ENCODE measurements around the gene MPZL3. TPM values are rescaled to one million over a fixed set of nuclear protein-coding genes. Genes with fewer than 3 reads are reported as not detected.

The MPZL3 gene
- polyA plus RNA-seq, 2 donors, result 18.8 to 34.1 TPM

DNA sequence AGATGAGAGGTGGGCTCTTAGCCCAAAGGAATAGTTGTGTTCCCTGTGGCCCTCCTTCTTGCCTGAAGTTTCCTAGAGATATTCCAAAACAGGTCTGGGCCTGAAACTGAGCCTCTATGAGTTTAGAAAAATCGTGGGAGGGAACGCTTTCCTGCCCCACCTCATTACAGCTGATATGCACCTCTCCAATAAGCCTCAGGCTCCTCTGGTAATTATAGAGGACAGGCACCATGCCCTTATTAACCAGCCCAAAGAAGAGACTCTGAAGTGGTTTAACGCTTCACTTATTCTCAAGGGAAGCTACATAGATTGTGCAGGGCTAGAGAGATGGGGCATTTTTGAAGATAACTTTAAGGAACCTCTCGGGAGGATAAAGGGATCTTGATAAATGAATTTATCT lies 15.3 kb upstream of the MPZL3 start:
- H3K4me3 ChIP-seq (ENCODE audit: low read depth in 1 of 2, low read length in 2 of 2), result no peak overlapping the region
- no peaks in the 10 kb centered on the region for H3K9me3 ChIP-seq (ENCODE audit: control insufficient read depth in 2 of 2, insufficient read depth in 1 of 2, low read depth in 1 of 2, low read length in 1 of 2)
- H3K27ac ChIP-seq (ENCODE audit: low read depth in 2 of 2, low read length in 1 of 2), result peak overlapping the region; percentile 89 to 92
- 41 to 74% methylated on average over 4 of the region's 4 CpGs for WGBS, 2 donors
- H3K4me1 ChIP-seq (ENCODE audit: control insufficient read depth in 2 of 2, insufficient read depth in 2 of 2, low read length in 1 of 2), result peaks cover 0 to 2% of the 10 kb centered on the region in 2 donors
- peaks cover 0 to 1% of the 10 kb centered on the region in 2 donors for H3K36me3 ChIP-seq (ENCODE audit: control insufficient read depth in 2 of 2, insufficient read depth in 2 of 2, low read length in 1 of 2)
- H3K27me3 ChIP-seq (ENCODE audit: control insufficient read depth in 1 of 2, insufficient read depth in 2 of 2, low read length in 2 of 2), result no peaks in the 10 kb centered on the region

GRCh38 chr11:118265954-118266353 lies 13.8 kb upstream of the MPZL3 start:
- peak overlapping the region; percentile 28 to 83 for H3K4me3 ChIP-seq (ENCODE audit: low read depth in 1 of 2, low read length in 2 of 2)
- 27 to 65% methylated on average over 1 of the region's 1 CpG for WGBS, 2 donors

DNA sequence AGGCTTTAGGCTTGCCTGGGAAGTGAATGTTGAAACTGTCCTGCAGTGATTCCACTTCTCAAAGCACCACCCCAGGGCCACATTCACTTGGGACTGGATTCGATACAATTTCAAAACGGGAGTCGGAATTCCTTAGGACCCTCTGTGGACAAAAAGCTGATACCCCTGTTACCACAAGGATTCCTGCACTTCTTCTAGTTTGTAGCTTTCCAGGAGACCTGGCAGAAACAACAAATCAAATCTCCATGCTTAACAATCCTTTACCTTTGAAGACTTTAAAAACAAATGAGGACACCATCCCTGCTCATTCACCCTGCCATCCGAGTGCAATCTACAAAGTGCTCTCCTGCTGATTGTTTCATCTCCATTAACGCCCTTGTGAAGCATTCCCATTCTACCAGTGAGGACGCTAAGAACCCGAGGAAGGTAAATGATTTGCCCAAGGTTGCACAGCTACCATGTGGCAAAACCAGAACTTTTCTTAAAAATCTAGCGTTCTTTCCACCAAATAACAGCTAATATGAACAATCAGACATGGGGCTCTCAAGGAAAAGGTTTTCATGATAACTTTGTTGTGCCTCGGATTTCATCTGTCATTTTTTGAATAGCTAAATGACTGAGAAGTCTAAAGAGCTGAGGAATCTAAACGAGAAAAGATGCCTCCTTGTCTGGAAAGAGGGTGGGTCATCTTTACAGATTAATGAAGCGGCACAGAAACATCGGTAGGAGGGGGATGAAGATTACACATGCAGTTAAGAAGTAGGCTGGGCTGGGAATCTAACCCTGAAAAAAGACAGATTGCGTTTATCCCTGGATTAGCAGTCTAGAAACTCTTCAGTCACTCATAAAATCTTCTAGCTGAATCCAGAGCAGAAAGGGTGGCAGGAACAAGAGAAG lies 12.7 kb upstream of the MPZL3 start:
- Histone ChIP-seq H3K27me3 (ENCODE audit: control insufficient read depth in 1 of 2, insufficient read depth in 2 of 2, low read length in 2 of 2) (no peaks in the 10 kb centered on the region), H3K4me1 (ENCODE audit: control insufficient read depth in 2 of 2, insufficient read depth in 2 of 2, low read length in 1 of 2) (peaks cover 0 to 5% of the 10 kb centered on the region in 2 donors), H3K27ac (ENCODE audit: low read depth in 2 of 2, low read length in 1 of 2) (peak overlapping the region; percentile 86), H3K9me3 (ENCODE audit: control insufficient read depth in 2 of 2, insufficient read depth in 1 of 2, low read depth in 1 of 2, low read length in 1 of 2) (no peaks in the 10 kb centered on the region), H3K36me3 (ENCODE audit: control insufficient read depth in 2 of 2, insufficient read depth in 2 of 2, low read length in 1 of 2) (peaks cover 0 to 6% of the 10 kb centered on the region in 2 donors), H3K4me3 (ENCODE audit: low read depth in 1 of 2, low read length in 2 of 2) (peak overlapping the region; percentile 62 to 83)
- WGBS, 2 donors, result 34 to 47% methylated on average over 13 of the region's 13 CpGs

More at GRCh38 chr11:118265954-118266353, 13.8 kb upstream of the MPZL3 start:
- H3K9me3 ChIP-seq (ENCODE audit: control insufficient read depth in 2 of 2, insufficient read depth in 1 of 2, low read depth in 1 of 2, low read length in 1 of 2), result no peaks in the 10 kb centered on the region
- H3K27ac ChIP-seq (ENCODE audit: low read depth in 2 of 2, low read length in 1 of 2), result peak overlapping the region; percentile 86
- H3K36me3 ChIP-seq (ENCODE audit: control insufficient read depth in 2 of 2, insufficient read depth in 2 of 2, low read length in 1 of 2), result peaks cover 0 to 6% of the 10 kb centered on the region in 2 donors
- H3K27me3 ChIP-seq (ENCODE audit: control insufficient read depth in 1 of 2, insufficient read depth in 2 of 2, low read length in 2 of 2), result no peaks in the 10 kb centered on the region
- peaks cover 0 to 5% of the 10 kb centered on the region in 2 donors for H3K4me1 ChIP-seq (ENCODE audit: control insufficient read depth in 2 of 2, insufficient read depth in 2 of 2, low read length in 1 of 2)

GRCh38 chr11:118263695-118264568 lies 11.8 kb upstream of the MPZL3 start, which contains the start of gene MPZL2:
TSS of gene MPZL2 (minus strand) at chr11:118264297. CDS start at chr11:118264153, 144 bp downstream.
- Histone ChIP-seq H3K27me3 (ENCODE audit: control insufficient read depth in 1 of 2, insufficient read depth in 2 of 2, low read length in 2 of 2) (no peaks in the 10 kb centered on the region), H3K9me3 (ENCODE audit: control insufficient read depth in 2 of 2, insufficient read depth in 1 of 2, low read depth in 1 of 2, low read length in 1 of 2) (no peaks in the 10 kb centered on the region), H3K27ac (ENCODE audit: low read depth in 2 of 2, low read length in 1 of 2) (peak within 1 kb of the TSS; percentile 86), H3K4me1 (ENCODE audit: control insufficient read depth in 2 of 2, insufficient read depth in 2 of 2, low read length in 1 of 2) (peaks cover 0 to 5% of the 10 kb centered on the region in 2 donors), H3K36me3 (ENCODE audit: control insufficient read depth in 2 of 2, insufficient read depth in 2 of 2, low read length in 1 of 2) (peaks cover 0 to 6% of the 10 kb centered on the region in 2 donors), H3K4me3 (ENCODE audit: low read depth in 1 of 2, low read length in 2 of 2) (peak within 1 kb of the TSS; percentile 62 to 83)
- WGBS, 2 donors, result 9 to 10% methylated on average over 19 of the region's 19 CpGs

GRCh38 chr11:118263112-118263511 lies 10.9 kb upstream of the MPZL3 start:
- Histone ChIP-seq H3K27me3 (ENCODE audit: control insufficient read depth in 1 of 2, insufficient read depth in 2 of 2, low read length in 2 of 2) (no peaks in the 10 kb centered on the region), H3K4me3 (ENCODE audit: low read depth in 1 of 2, low read length in 2 of 2) (peak overlapping the region; percentile 62 to 83), H3K4me1 (ENCODE audit: control insufficient read depth in 2 of 2, insufficient read depth in 2 of 2, low read length in 1 of 2) (peaks cover 0 to 5% of the 10 kb centered on the region in 2 donors), H3K27ac (ENCODE audit: low read depth in 2 of 2, low read length in 1 of 2) (peak overlapping the region in 1 of 2 donors; percentile 86), H3K9me3 (ENCODE audit: control insufficient read depth in 2 of 2, insufficient read depth in 1 of 2, low read depth in 1 of 2, low read length in 1 of 2) (no peaks in the 10 kb centered on the region), H3K36me3 (ENCODE audit: control insufficient read depth in 2 of 2, insufficient read depth in 2 of 2, low read length in 1 of 2) (peaks cover 0 to 9% of the 10 kb centered on the region in 2 donors)
- WGBS, 2 donors, result 37 to 47% methylated on average over 4 of the region's 4 CpGs

DNA sequence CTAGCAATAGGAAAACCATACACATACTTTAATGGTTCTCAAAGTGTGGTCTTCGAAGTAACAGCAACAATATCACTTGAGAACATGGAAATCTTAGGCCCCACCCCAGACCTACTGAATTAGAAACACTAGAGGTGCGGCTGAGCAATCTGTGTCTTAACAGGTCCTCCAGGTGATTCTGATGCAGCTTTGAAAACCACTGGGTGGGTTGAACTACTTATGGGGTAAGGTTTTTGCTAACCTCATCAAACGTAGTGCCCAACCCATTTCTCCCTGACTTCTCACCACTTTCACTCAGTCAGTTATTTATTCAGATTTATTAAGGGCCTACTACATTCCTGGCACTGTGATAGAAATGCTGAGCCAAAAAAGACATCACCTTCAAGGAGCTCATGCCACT lies 8.2 kb upstream of the MPZL3 start:
- H3K4me3 ChIP-seq (ENCODE audit: low read depth in 1 of 2, low read length in 2 of 2), result peak overlapping the region in 1 of 2 donors; percentile 83
- WGBS, 2 donors, result 63 to 69% methylated on average over 3 of the region's 3 CpGs
- H3K4me1 ChIP-seq (ENCODE audit: control insufficient read depth in 2 of 2, insufficient read depth in 2 of 2, low read length in 1 of 2), result peaks cover 0 to 3% of the 10 kb centered on the region in 2 donors
- no peaks in the 10 kb centered on the region for H3K9me3 ChIP-seq (ENCODE audit: control insufficient read depth in 2 of 2, insufficient read depth in 1 of 2, low read depth in 1 of 2, low read length in 1 of 2)
- peak overlapping the region; percentile 7 to 45 for H3K27ac ChIP-seq (ENCODE audit: low read depth in 2 of 2, low read length in 1 of 2)
- H3K27me3 ChIP-seq (ENCODE audit: control insufficient read depth in 1 of 2, insufficient read depth in 2 of 2, low read length in 2 of 2), result no peaks in the 10 kb centered on the region
- H3K36me3 ChIP-seq (ENCODE audit: control insufficient read depth in 2 of 2, insufficient read depth in 2 of 2, low read length in 1 of 2), result peaks cover 0 to 9% of the 10 kb centered on the region in 2 donors

DNA sequence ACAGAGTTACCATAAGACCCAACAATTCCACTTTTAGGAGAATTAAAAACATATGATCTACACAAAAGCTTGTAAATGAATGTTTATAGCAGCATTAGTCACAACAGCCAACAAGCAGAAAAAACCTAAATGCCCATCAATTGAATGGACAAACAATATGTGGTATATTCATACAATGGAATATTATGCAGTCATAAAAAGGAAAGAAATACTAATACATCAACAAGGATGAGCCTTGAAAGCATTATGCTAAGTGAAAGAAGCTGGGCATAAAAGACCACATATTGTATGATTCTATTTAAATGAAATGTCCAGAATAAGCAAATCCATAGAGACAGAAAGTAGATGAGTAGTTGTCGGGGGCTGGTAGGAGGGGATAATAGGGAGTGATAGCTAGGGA lies 7.0 kb upstream of the MPZL3 start:
- no peaks in the 10 kb centered on the region for H3K27me3 ChIP-seq (ENCODE audit: control insufficient read depth in 1 of 2, insufficient read depth in 2 of 2, low read length in 2 of 2)
- WGBS, 2 donors, result 96 to 100% methylated on average over 1 of the region's 1 CpG
- no peak overlapping the region for H3K27ac ChIP-seq (ENCODE audit: low read depth in 2 of 2, low read length in 1 of 2)
- H3K4me1 ChIP-seq (ENCODE audit: control insufficient read depth in 2 of 2, insufficient read depth in 2 of 2, low read length in 1 of 2), result peaks cover 0 to 3% of the 10 kb centered on the region in 2 donors
- peaks cover 0 to 9% of the 10 kb centered on the region in 2 donors for H3K36me3 ChIP-seq (ENCODE audit: control insufficient read depth in 2 of 2, insufficient read depth in 2 of 2, low read length in 1 of 2)
- no peaks in the 10 kb centered on the region for H3K9me3 ChIP-seq (ENCODE audit: control insufficient read depth in 2 of 2, insufficient read depth in 1 of 2, low read depth in 1 of 2, low read length in 1 of 2)
- H3K4me3 ChIP-seq (ENCODE audit: low read depth in 1 of 2, low read length in 2 of 2), result no peak overlapping the region

- no peaks in the 10 kb centered on the region for H3K27me3 ChIP-seq (ENCODE audit: control insufficient read depth in 1 of 2, insufficient read depth in 2 of 2, low read length in 2 of 2)
- no peaks in the 10 kb centered on the region for H3K9me3 ChIP-seq (ENCODE audit: control insufficient read depth in 2 of 2, insufficient read depth in 1 of 2, low read depth in 1 of 2, low read length in 1 of 2)
- peak overlapping the region in 1 of 2 donors; percentile 1 for H3K4me3 ChIP-seq (ENCODE audit: low read depth in 1 of 2, low read length in 2 of 2)
- H3K4me1 ChIP-seq (ENCODE audit: control insufficient read depth in 2 of 2, insufficient read depth in 2 of 2, low read length in 1 of 2), result peaks cover 0 to 3% of the 10 kb centered on the region in 2 donors
- H3K27ac ChIP-seq (ENCODE audit: low read depth in 2 of 2, low read length in 1 of 2), result peak overlapping the region in 1 of 2 donors; percentile 64
- WGBS, 2 donors, result 0 to 70% methylated on average over 1 of the region's 1 CpG
- H3K36me3 ChIP-seq (ENCODE audit: control insufficient read depth in 2 of 2, insufficient read depth in 2 of 2, low read length in 1 of 2), result peaks cover 0 to 9% of the 10 kb centered on the region in 2 donors
These were observed 6.2 kb upstream of the MPZL3 start for GRCh38 chr11:118258410-118258809.

DNA sequence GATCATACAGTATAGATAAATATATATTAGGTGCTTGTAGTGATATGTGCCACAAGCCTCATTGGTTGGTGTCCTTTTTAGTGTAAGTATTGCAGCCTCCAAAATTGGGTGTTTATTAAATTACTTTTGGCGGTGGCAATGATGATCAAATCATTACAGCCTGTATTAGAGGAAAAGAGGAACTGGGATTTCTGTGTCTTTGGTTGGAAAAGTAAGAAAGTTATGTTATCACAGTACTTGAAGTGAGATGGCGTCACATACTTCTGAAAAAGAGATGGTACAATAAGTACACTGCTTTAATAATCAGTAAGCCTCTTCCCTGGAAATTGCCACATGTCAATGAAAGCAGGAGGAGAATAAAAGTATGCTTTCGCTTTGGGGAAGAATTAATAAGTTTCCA lies 523 bp upstream of the MPZL3 start:
- H3K9me3 ChIP-seq (ENCODE audit: control insufficient read depth in 2 of 2, insufficient read depth in 1 of 2, low read depth in 1 of 2, low read length in 1 of 2), result no peaks in the 10 kb centered on the region
- no peaks in the 10 kb centered on the region for H3K27me3 ChIP-seq (ENCODE audit: control insufficient read depth in 1 of 2, insufficient read depth in 2 of 2, low read length in 2 of 2)
- WGBS, 2 donors, result 58 to 72% methylated on average over 3 of the region's 3 CpGs
- no peaks in the 10 kb centered on the region for H3K4me1 ChIP-seq (ENCODE audit: control insufficient read depth in 2 of 2, insufficient read depth in 2 of 2, low read length in 1 of 2)
- no peaks in the 10 kb centered on the region for H3K36me3 ChIP-seq (ENCODE audit: control insufficient read depth in 2 of 2, insufficient read depth in 2 of 2, low read length in 1 of 2)
- peak overlapping the region in 1 of 2 donors; percentile 85 for H3K27ac ChIP-seq (ENCODE audit: low read depth in 2 of 2, low read length in 1 of 2)
- H3K4me3 ChIP-seq (ENCODE audit: low read depth in 1 of 2, low read length in 2 of 2), result peak overlapping the region in 1 of 2 donors; percentile 92

Data from esophagus (tissue), 2 donors.